Fibroblast of villous mesenchyme (primary cell): Measurements from ENCODE around the gene NOSTRIN. TPM values are rescaled to one million over a fixed set of nuclear protein-coding genes. Genes with fewer than 3 reads are reported as not detected.
A peak's percentile ranks its signal among the peaks of the same experiment; 100 is the strongest.

Experiments
- DNase-seq: peaks from one replicate; pipeline ENCODE4 v3.0.0-alpha.2; 2010; ENCODE audit warnings: low read depth
- H3K4me3 ChIP-seq: 2 replicates; pipeline ENCODE4 v1.5.1; 2011; ENCODE audit warnings: low read depth, mild to moderate bottlenecking, low read length
- total RNA-seq: library from RNA; depleted of rRNA; stranded (reverse); fragments of >200 nt; gene quantifications from 2 replicates; pipeline ENCODE4 v1.2.3, GENCODE V29; 2012
- TF ChIP-seq, protein P1 (sequence below): IDR thresholded peaks from 2 replicates; pipeline ENCODE4 v1.5.1; 2012; ENCODE audit warnings: low read depth, mild to moderate bottlenecking, low read length; ENCODE audit not compliant: insufficient read depth

Gene NOSTRIN
- total RNA-seq, 1 donor, result 0.43 TPM

DNA sequence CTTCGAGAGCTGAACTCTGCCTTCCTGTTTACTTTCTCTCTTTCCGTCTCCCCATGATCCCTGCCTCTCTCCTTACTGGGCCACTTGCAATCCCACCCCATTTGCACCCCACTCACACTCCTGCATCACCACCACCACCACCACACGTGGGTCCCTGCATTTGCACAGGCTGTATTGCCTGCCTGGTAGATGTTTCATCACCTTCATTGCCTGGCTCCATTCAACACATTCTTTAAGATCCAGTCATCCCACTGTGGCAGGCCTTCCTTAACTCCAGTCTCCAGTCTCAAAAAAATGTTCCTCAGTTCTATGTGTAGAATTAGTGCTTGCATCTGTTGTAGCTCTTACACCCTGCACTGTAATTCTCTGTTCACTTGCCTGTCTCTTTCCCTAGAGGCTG, 13.9 kb downstream of the NOSTRIN start:
- no peak overlapping the region for H3K4me3 ChIP-seq
- peak; percentile 68 for DNase-seq
- TF ChIP-seq, protein P1, sequence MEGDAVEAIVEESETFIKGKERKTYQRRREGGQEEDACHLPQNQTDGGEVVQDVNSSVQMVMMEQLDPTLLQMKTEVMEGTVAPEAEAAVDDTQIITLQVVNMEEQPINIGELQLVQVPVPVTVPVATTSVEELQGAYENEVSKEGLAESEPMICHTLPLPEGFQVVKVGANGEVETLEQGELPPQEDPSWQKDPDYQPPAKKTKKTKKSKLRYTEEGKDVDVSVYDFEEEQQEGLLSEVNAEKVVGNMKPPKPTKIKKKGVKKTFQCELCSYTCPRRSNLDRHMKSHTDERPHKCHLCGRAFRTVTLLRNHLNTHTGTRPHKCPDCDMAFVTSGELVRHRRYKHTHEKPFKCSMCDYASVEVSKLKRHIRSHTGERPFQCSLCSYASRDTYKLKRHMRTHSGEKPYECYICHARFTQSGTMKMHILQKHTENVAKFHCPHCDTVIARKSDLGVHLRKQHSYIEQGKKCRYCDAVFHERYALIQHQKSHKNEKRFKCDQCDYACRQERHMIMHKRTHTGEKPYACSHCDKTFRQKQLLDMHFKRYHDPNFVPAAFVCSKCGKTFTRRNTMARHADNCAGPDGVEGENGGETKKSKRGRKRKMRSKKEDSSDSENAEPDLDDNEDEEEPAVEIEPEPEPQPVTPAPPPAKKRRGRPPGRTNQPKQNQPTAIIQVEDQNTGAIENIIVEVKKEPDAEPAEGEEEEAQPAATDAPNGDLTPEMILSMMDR, result no peak

DNA sequence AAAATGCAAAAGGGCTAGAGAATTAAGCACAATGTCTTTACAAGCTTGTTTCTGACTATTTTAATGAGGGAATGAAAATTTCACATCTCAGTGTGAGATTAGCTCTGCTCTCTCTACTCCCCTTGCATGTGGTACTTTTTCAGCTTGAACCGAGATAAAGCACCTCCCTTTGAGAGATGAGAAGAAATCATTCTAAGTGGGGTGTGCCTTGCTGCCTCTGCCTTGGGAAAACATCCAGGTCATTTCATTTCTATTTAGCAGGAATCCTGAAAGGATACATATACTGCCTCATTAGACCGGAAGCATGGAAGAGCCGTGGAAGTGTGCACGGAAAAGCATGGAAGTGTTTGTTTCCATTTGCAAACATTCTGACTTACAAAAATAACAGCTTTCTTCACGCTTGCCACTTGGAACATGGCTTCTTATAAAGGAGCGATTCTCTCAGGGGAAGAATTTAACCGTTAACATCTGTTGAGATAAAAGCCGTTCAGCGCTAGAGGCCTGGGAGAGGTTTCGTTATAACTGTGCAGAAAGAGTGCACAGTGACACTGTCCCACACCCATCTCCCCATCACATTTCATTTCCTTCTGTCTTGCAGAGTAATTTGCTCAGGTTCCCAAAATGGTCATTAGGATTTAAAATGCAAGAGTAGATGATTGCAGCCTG, 16.7 kb downstream of the NOSTRIN start:
- DNase-seq, result no peak
- TF ChIP-seq, protein P1, result no peak
- H3K4me3 ChIP-seq, result peak overlapping the region; percentile 19

DNA sequence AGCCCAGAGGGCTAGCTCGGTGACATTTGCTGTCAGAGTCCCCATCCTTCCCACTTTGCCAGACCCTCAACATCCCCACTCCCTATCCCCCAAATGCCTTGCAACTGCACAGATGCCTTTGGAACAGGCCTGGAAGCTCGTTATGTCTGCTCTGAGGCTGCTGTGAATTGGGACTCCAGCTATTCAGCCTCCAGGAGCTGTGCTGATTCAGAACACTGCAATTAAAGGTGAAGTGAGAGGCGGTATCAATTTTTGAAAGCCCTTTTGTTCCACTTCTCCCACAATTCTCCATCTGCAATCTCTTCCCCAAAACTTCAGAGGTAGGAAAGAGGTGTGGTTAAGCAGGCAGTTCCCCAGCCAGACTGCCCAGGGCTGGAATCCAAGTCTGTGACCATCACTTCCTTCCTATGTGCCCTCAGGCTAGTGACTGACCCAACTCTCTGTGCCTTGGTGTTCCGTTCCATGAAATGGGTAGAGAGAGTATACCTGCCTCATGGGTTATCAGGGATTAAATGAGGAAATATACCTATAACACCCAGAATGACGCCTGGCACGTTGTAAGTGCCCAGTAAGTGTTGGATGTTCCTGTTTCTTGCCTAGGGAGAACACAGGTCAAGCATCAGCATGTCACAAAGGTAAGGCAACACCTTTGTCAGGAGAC, 17.5 kb downstream of the NOSTRIN start:
- TF ChIP-seq, protein P1, result no peak
- H3K4me3 ChIP-seq, result no peak overlapping the region
- DNase-seq, result no peak

GRCh38 chr2:168821577-168821976, 19.1 kb downstream of the NOSTRIN start:
- TF ChIP-seq, protein P1, result no peak
- H3K4me3 ChIP-seq, result no peak overlapping the region
- no peak for DNase-seq

DNA sequence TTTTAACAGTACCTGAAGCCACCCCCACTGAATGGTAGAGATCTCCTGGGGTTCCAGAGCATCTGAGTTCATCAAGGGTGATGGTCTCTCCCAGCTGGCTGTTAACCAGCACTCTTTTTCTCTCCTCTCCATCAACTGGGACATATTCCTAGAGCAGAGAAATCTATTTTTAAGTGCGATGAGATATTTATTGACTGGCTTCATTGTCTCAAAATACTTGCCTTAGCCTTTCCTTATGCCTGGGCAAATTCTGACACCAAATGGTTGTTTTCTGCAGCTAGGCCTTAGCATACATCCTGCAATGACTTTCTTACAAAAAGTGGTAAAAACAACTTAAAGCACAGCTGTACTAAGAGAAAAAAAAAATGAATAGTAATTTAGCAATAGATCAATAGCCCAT, 19.6 kb downstream of the NOSTRIN start:
- TF ChIP-seq, protein P1, result no peak
- no peak for DNase-seq
- H3K4me3 ChIP-seq, result no peak overlapping the region

GRCh38 chr2:168825126-168825525, 22.7 kb downstream of the NOSTRIN start:
- no peak overlapping the region for H3K4me3 ChIP-seq
- no peak for DNase-seq
- TF ChIP-seq, protein P1, result no peak
